Activated T-cell treated with anti-CD3 and anti-CD28 coated beads, Interleukin-2, amount 50 U/mL, for 24 hours (primary cell): ENCODE results near the gene LOC128125822.

Experiments used
- DNase-seq: peaks from one replicate; pipeline ENCODE4 v3.0.0-alpha.2; 2020
- H3K27ac Mint-ChIP-seq: 2 replicates; pipeline ENCODE4 v1.8.0; 2020; ENCODE audit warnings: mild to moderate bottlenecking, mixed read lengths
- H3K27me3 Mint-ChIP-seq: 2 replicates; pipeline ENCODE4 v1.8.0; 2020; ENCODE audit warnings: mixed read lengths
- H3K36me3 Mint-ChIP-seq: 2 replicates; pipeline ENCODE4 v1.8.0; 2020; ENCODE audit warnings: low read depth, mixed read lengths
- H3K4me1 Mint-ChIP-seq: 2 replicates; pipeline ENCODE4 v1.8.0; 2020; ENCODE audit warnings: low read depth, mixed read lengths
- H3K4me3 Mint-ChIP-seq: 2 replicates; pipeline ENCODE4 v1.8.0; 2020; ENCODE audit warnings: mild to moderate bottlenecking, moderate library complexity, mixed read lengths
- H3K9me3 Mint-ChIP-seq: 2 replicates; pipeline ENCODE4 v1.8.0; 2020; ENCODE audit warnings: mixed read lengths

The LOC128125822 gene

DNA sequence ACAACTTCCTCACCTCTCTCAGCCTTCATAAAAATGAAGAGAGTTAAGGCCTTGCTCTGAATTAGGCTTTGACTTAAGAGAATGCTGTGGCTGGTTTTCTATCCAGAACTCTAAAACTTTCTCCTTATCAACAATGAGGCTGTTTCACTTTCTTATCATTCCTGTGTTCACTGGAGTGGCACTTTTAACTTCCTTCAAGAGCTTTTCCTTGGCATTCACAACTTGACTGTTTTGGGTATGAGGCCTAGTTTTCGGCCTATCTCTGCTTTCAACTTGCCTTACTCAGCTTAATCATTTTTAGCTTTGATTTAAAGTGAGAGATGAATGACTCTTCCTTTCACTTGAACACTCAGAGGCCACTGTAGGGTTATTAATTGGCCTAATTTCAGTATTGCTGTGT, 4.3 kb upstream of the LOC128125822 start:
- Mint-ChIP-seq H3K9me3 (no peaks in the 10 kb centered on the region), H3K4me3 (no peak overlapping the region), H3K4me1 (peaks cover 9% of the 10 kb centered on the region), H3K27me3 (peaks cover 8% of the 10 kb centered on the region), H3K36me3 (no peaks in the 10 kb centered on the region), H3K27ac (no peak overlapping the region)
- no peak for DNase-seq

DNA sequence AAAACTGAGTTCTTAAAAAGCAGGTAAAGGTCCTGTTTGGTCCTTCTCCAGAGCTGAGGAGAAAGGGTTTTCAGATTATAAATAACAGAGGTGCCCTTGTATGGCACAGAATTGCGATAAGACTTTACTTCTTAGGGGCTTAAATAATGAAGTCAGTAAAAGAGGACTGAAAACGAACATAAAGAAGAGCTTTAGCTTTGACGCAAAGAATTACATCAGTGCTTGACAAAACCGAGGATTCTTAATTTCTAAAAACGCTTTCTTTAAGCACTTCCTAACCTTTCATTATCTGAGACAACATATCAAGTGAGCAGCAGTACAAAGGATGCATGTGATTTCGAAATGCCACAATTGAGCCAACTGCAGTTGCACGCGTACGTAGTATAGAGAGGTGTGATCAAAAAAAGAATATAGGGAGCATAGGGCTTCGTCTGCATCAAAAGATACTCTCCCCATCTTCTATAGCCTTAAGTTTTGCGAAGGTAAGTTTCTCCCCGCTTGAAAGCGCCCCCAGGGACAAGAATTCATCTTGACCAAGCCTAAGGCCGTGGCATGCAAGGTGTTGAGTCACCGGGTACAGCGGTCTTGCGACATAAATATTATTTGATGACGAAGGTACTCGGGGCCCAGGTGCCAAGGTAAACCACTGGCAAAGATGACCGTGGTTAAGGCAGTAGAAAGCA, 778 bp upstream of the LOC128125822 start:
- DNase-seq: no peak

DNA sequence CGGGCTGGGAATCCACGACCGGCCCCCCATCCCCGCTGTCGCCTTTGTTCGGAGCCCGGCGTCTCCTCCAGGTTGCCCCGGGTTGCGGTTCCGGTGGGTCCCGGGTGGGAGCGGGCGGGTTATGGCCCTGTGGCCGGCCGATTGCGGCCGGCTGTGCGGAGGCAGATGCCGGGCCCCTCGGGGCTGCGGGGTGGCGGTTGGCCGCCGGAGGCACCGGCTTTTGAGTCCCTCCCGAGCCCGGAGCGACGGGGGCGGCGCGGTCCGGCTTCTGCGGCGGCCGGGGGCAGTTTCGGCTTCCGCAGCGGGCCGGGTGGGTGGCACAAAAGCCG, 431 bp downstream of the LOC128125822 start:
- peaks cover 37% of the 10 kb centered on the region for H3K4me1 Mint-ChIP-seq
- no peak for DNase-seq
- H3K27me3 Mint-ChIP-seq: no peaks in the 10 kb centered on the region
- H3K36me3 Mint-ChIP-seq: peaks cover 35% of the 10 kb centered on the region
- peak overlapping the region; percentile 90 for H3K4me3 Mint-ChIP-seq
- no peaks in the 10 kb centered on the region for H3K9me3 Mint-ChIP-seq
- peak overlapping the region; percentile 96 for H3K27ac Mint-ChIP-seq

More for the DNA sequence above, 778 bp upstream of the LOC128125822 start:
- Mint-ChIP-seq H3K4me3 (peak overlapping the region; percentile 90), H3K27me3 (peaks cover 1% of the 10 kb centered on the region), H3K27ac (peak overlapping the region; percentile 95), H3K36me3 (peaks cover 24% of the 10 kb centered on the region), H3K9me3 (no peaks in the 10 kb centered on the region), H3K4me1 (peaks cover 30% of the 10 kb centered on the region)

DNA sequence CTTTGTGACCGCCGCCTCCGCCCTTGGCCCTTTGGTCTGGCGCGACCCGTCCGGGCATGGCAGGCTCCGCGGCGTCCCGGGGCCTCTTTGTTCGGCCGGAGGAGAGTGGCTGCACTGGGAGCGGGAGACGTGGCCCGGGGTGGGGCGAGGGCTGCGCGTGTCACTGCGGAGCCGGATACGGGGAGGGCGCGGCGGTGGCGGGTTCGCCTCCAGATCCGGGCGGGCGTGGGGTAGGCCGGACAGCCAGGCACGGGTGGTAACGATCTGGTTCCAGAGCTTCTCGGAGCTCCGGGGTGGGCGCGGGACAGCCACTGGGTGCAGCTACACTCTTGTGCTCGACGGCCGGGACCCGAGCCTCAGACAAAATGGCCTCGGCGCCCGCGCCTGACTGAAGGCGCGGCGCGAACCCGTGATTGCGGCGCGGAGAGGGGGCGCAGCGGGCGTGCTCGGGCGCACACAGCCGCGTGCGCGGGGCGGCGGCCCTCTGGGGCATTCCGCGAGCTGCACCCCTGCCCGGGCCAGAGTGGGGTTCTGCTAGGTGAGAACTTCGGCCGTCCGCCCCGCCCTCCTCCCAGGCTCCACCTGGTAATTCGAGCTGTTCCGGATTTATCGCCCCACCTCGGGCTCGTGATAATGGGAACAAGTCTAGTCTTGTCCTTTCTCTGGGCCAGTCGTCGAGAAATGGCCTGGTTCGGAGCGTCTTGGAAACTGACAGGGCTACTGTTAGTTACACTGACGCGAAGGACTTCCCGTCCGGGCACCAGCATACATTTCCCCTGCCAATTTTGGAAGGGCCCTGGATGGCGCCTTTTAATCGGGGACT, 1.0 kb downstream of the LOC128125822 start:
- H3K4me1 Mint-ChIP-seq: peaks cover 37% of the 10 kb centered on the region
- H3K27me3 Mint-ChIP-seq: no peaks in the 10 kb centered on the region
- peaks cover 39% of the 10 kb centered on the region for H3K36me3 Mint-ChIP-seq
- peak; percentile 79 for DNase-seq
- H3K9me3 Mint-ChIP-seq: no peaks in the 10 kb centered on the region
- peak overlapping the region; percentile 90 for H3K4me3 Mint-ChIP-seq
- peak overlapping the region; percentile 96 for H3K27ac Mint-ChIP-seq

DNA sequence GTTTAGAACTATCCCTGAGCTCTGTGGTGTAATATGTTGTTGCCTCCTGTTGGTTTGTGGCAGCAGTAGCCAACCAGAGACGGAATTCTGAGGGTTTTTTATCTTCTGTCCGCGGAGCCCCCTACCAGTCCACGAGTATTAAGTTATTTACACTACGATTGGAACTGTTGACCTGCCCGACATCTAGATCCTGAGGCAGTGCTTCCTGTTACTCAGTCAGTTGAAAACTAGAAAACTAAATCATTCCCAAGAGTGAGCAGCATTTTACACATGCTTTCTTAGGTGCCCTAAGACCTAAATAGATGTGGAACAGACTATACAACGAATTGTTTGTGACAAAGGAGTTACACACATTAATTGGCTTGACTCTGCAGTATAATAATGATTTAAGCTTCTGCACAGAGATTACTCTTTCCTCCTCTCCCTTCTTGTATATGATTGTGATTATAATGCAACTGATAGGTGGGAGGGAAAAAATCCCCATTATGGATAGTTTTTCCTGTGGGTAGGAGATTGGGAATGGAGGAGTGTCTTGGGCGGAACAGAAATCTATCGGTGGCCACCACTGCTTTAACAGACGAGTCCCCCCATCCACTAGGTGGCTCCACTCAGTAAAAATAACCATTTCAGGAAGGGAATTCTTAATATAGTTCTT, 1.7 kb downstream of the LOC128125822 start:
- H3K4me1 Mint-ChIP-seq: peaks cover 37% of the 10 kb centered on the region
- peaks cover 46% of the 10 kb centered on the region for H3K36me3 Mint-ChIP-seq
- H3K4me3 Mint-ChIP-seq: peak overlapping the region; percentile 90
- peak overlapping the region; percentile 93 for H3K27ac Mint-ChIP-seq
- no peak for DNase-seq
- no peaks in the 10 kb centered on the region for H3K27me3 Mint-ChIP-seq
- H3K9me3 Mint-ChIP-seq: no peaks in the 10 kb centered on the region

DNA sequence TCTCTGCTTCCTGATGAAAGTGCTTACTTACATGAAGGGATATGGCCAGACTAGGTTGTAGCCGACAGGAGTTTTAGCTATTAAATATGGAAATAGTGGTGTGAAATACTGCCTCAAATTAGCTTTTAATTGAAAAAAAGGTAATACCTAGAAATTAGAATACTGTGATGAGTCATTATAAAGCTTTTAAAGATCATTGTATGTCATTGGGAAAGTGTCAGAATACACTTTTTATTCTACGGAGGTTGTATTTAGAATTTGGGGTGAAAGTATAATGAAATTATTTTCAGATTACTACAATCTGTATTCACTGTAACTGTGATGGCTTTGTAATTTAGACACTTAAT, 2.2 kb downstream of the LOC128125822 start:
- Mint-ChIP-seq H3K27ac (peak overlapping the region; percentile 93), H3K4me1 (peaks cover 37% of the 10 kb centered on the region), H3K27me3 (no peaks in the 10 kb centered on the region), H3K9me3 (no peaks in the 10 kb centered on the region), H3K4me3 (peak overlapping the region; percentile 90), H3K36me3 (peaks cover 51% of the 10 kb centered on the region)
- DNase-seq: no peak

DNA sequence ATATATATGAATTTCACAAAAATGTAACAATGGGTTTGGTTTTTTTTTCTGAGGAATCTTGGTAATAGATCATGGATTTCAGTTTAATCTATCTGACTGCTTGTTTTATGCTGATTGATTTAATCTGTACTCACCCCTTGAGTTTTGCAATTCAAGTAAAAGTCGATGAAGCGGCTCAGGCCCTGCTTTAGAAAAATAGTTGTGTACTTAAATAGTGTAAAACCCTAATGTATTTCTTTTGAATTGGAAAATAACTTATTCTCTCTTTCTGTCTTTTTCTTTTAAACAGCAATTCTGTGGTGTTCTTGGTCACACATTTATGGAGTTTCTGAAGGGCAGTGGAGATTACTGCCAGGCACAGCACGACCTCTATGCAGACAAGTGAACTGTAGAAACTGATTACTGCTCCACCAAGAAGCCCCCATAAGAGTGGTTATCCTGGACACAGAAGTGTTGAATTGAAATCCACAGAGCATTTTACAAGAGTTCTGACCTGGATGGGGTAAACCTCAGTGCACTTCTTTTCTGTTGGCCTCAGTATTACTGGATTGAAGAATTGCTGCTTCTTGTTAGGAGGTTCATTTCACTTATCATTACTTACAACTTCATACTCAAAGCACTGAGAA, 4.0 kb downstream of the LOC128125822 start:
- Mint-ChIP-seq H3K27ac (no peak overlapping the region), H3K4me3 (no peak overlapping the region), H3K4me1 (peaks cover 35% of the 10 kb centered on the region), H3K27me3 (no peaks in the 10 kb centered on the region), H3K9me3 (no peaks in the 10 kb centered on the region), H3K36me3 (peaks cover 68% of the 10 kb centered on the region)
- no peak for DNase-seq

DNA sequence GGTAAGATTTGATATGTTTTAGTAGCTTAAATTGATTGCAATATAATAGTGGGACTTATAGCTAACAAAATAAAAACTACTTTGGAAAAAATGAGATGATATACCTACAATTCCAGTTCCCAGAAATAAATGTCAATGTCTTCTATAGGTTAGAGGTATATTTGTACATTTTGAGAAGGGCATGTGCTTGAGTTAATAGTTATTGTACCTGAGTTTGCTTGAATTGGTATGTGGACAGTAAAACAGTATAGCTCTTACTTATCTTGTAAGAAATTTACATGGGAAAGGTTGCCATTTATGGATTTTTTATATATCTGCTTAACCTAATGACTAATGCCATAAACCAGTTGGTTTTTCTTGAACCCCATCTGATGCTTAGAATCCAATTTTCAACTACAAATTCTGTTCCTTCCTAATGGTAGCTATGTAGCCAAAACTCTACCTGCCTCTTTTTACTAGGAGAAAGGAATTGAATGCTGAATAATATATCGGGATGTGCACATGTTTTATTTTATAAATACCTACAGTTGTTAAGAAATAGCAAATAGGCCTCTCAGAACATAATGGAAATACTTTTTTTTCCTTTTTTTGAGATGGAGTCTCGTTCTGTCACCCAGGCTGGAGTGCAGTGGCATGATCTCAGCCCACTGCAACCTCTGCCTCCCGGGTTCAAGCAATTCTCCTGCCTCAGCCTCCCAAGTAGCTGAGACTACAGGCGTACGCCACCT, 4.9 kb downstream of the LOC128125822 start:
- Mint-ChIP-seq H3K27ac (no peak overlapping the region), H3K36me3 (peaks cover 75% of the 10 kb centered on the region), H3K27me3 (no peaks in the 10 kb centered on the region), H3K4me3 (no peak overlapping the region), H3K9me3 (no peaks in the 10 kb centered on the region), H3K4me1 (peaks cover 28% of the 10 kb centered on the region)
- no peak for DNase-seq

DNA sequence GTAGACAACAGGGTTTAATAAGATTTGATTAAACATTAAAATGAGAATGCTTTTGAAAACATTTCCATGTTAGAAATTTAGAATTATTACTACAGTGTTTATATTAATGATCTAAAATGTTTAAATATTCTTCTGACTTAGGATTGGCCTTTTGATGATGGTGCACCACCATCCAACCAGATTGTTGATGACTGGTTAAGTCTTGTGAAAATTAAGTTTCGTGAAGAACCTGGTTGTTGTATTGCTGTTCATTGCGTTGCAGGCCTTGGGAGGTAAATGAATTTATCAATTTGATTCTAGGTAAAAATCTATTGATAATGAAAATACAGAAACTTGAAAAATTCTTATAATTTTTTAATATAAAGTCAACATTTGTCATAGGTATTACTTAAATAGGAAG, 6.5 kb downstream of the LOC128125822 start:
- no peaks in the 10 kb centered on the region for H3K9me3 Mint-ChIP-seq
- peaks cover 84% of the 10 kb centered on the region for H3K36me3 Mint-ChIP-seq
- no peaks in the 10 kb centered on the region for H3K27me3 Mint-ChIP-seq
- peaks cover 28% of the 10 kb centered on the region for H3K4me1 Mint-ChIP-seq
- no peak for DNase-seq
- no peak overlapping the region for H3K4me3 Mint-ChIP-seq
- H3K27ac Mint-ChIP-seq: no peak overlapping the region

DNA sequence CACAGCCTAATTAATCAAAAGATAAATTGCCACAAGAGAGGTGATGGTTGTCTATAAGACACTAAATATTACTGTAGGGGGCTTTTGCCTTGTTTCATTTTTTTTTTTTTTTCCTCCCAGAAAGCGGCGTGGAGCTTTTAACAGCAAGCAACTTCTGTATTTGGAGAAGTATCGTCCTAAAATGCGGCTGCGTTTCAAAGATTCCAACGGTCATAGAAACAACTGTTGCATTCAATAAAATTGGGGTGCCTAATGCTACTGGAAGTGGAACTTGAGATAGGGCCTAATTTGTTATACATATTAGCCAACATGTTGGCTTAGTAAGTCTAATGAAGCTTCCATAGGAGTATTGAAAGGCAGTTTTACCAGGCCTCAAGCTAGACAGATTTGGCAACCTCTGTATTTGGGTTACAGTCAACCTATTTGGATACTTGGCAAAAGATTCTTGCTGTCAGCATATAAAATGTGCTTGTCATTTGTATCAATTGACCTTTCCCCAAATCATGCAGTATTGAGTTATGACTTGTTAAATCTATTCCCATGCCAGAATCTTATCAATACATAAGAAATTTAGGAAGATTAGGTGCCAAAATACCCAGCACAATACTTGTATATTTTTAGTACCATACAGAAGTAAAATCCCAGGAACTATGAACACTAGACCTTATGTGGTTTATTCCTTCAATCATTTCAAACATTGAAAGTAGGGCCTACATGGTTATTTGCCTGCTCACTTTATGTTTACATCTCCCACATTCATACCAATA, 7.8 kb downstream of the LOC128125822 start:
- Mint-ChIP-seq H3K36me3 (peaks cover 74% of the 10 kb centered on the region), H3K4me3 (no peak overlapping the region), H3K27ac (no peak overlapping the region), H3K27me3 (no peaks in the 10 kb centered on the region), H3K9me3 (no peaks in the 10 kb centered on the region), H3K4me1 (peaks cover 17% of the 10 kb centered on the region)
- DNase-seq: no peak

DNA sequence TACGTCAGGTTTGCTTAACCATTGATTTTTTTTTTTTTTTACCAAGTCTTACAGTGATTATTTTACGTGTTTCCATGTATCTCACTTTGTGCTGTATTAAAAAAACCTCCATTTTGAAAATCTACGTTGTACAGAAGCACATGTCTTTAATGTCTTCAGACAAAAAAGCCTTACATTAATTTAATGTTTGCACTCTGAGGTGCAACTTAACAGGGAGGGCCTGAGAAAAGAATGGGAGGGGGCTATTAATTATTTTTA, 8.4 kb downstream of the LOC128125822 start:
- H3K9me3 Mint-ChIP-seq: no peaks in the 10 kb centered on the region
- H3K4me3 Mint-ChIP-seq: no peak overlapping the region
- DNase-seq: no peak
- no peaks in the 10 kb centered on the region for H3K27me3 Mint-ChIP-seq
- H3K36me3 Mint-ChIP-seq: peaks cover 73% of the 10 kb centered on the region
- H3K4me1 Mint-ChIP-seq: peaks cover 12% of the 10 kb centered on the region
- no peak overlapping the region for H3K27ac Mint-ChIP-seq

DNA sequence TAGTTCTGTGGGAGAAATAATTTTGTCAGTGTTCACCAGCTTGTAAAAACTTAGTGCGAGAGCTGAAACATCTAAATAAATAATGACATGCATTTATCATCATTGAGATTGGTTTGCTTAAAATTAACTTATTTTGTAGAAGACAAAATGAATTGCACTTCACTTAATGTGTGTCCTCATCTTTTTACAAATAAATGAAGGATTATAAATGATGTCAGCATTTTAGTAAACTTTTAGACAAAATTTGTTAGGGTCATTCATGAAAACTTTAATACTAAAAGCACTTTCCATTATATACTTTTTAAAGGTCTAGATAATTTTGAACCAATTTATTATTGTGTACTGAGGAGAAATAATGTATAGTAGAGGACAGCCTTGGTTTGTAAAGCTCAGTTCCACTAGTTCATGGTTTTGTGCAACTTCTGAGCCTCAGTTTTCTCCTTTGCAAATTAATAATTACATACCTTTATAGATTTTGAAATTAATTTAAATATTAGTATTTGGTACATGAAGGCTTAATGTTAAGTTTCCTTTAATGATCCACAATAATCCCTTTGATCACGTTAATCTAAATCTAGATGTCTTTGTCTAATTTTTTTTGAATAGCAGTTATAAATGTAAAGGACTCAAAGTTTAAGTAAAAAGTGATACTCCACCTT, 9.2 kb downstream of the LOC128125822 start:
- H3K27ac Mint-ChIP-seq: no peak overlapping the region

DNA sequence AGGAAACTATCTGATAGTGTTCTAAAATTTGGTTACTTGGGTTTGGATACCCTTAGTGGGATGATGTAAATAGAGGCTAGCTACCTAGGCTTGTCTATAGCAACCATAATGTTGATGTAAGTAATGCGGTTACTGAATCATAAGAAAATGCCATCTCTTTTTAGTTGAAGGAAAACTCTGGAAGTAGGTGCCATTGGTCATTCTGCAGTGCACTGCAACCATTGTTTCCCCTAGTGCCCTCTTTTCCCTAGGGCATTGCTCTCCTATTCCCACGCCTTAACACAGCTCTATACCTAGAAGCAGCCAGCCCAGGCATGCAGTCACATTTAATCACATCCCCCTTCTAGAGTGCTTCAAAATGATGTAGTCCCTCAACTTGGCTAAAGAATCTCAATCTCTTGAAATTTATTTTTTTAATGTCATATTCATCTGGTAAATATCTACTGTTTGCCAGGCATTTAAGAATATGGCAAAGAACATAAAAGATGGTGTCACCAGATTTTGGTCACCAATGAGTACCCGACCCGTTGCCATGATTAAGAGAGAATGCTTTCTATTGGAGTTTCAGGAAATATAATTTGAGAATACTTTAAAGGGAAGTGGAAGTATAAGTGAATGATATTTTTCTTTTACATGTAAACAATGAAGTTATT, 10.4 kb downstream of the LOC128125822 start:
- Mint-ChIP-seq H3K4me3 (no peak overlapping the region), H3K36me3 (peaks cover 57% of the 10 kb centered on the region), H3K27ac (no peak overlapping the region)

More for the DNA sequence above, 9.2 kb downstream of the LOC128125822 start:
- Mint-ChIP-seq H3K4me3 (no peak overlapping the region), H3K9me3 (no peaks in the 10 kb centered on the region), H3K36me3 (peaks cover 68% of the 10 kb centered on the region), H3K27me3 (no peaks in the 10 kb centered on the region), H3K4me1 (peaks cover 7% of the 10 kb centered on the region)
- DNase-seq: no peak

More for the DNA sequence above, 10.4 kb downstream of the LOC128125822 start:
- H3K4me1 Mint-ChIP-seq: no peaks in the 10 kb centered on the region
- no peak for DNase-seq
- H3K27me3 Mint-ChIP-seq: no peaks in the 10 kb centered on the region
- H3K9me3 Mint-ChIP-seq: no peaks in the 10 kb centered on the region
